GM12874 (cell line): ENCODE data around the gene LATS2.

Experiments
- CTCF ChIP-seq: IDR thresholded peaks from 2 replicates; pipeline ENCODE4 v1.5.1; 2011; ENCODE audit warnings: low read depth, mild to moderate bottlenecking, control low read depth, low read length, moderate library complexity; ENCODE audit not compliant: insufficient read depth

The LATS2 gene

GRCh38 chr13:20988909-20989655 lies 72.3 kb downstream of the LATS2 start:
- TF ChIP-seq CTCF, result no peak

GRCh38 chr13:20988033-20988908 lies 73.1 kb downstream of the LATS2 start:
- TF ChIP-seq CTCF, result no peak

GRCh38 chr13:20987599-20987998 lies 73.8 kb downstream of the LATS2 start:
- no peak for TF ChIP-seq CTCF

GRCh38 chr13:20984879-20985278 lies 76.5 kb downstream of the LATS2 start:
- TF ChIP-seq CTCF, result no peak

GRCh38 chr13:20983386-20983785 lies 78.0 kb downstream of the LATS2 start:
- no peak for TF ChIP-seq CTCF

- TF ChIP-seq CTCF, result no peak
Observed at GRCh38 chr13:20981370-20982095, 79.9 kb downstream of the LATS2 start.

- no peak for TF ChIP-seq CTCF
Observed at GRCh38 chr13:20980899-20981298, 80.5 kb downstream of the LATS2 start.
